Measurements from ENCODE around the gene CCDC183. TPM values are rescaled to one million over a fixed set of nuclear protein-coding genes. Genes with fewer than 3 reads are reported as not detected.
"Not testable (repeated sequence)": the region's sequence is repeated elsewhere in the genome, so short reads cannot be mapped to it uniquely, and the experiment has no call there.

Gene CCDC183
- total RNA-seq, 1 donor from 2014 or later = under 0.01 TPM

DNA sequence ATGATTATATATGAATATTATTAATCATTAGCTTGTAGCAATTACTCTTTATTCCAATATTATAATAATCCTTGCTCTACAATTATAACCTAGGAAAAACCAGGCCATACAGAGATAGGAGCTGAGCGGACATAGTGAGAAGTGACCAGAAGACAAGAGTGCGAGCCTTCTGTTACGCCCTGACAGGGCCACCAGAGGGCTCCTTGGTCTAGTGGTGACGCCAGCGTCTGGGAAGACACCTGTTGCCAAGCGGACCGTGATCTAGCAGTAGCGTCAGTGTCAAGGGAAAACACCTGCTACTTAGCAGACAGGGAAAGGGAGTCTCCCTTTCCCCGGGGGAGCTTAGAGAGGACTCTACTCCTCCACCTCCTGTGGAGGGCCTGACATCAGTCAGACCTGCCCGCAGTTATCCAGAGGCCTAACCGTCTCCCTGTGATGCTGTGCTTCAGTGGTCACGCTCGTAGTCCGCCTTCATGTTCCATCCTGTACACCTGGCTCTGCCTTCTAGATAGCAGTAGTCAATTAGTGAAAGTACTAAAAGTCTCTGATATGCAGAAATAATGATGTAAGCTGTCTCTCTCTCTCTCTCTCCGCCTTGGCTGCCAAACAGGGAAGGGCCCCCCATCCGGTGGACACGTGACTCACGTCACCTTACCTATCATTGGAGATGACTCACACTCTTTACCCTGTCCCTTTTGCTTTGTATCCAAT, 29.6 kb upstream of the CCDC183 start:
- not testable (repeated sequence) for H3K36me3 ChIP-seq (ENCODE audit: control insufficient read depth, insufficient read depth, low read length); H3K27me3 ChIP-seq (ENCODE audit: control insufficient read depth, insufficient read depth, low read length); FAIRE-seq; H3K4me3 ChIP-seq (ENCODE audit: low read depth, low read length)
- TF ChIP-seq, protein P1, sequence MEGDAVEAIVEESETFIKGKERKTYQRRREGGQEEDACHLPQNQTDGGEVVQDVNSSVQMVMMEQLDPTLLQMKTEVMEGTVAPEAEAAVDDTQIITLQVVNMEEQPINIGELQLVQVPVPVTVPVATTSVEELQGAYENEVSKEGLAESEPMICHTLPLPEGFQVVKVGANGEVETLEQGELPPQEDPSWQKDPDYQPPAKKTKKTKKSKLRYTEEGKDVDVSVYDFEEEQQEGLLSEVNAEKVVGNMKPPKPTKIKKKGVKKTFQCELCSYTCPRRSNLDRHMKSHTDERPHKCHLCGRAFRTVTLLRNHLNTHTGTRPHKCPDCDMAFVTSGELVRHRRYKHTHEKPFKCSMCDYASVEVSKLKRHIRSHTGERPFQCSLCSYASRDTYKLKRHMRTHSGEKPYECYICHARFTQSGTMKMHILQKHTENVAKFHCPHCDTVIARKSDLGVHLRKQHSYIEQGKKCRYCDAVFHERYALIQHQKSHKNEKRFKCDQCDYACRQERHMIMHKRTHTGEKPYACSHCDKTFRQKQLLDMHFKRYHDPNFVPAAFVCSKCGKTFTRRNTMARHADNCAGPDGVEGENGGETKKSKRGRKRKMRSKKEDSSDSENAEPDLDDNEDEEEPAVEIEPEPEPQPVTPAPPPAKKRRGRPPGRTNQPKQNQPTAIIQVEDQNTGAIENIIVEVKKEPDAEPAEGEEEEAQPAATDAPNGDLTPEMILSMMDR (IDR thresholded peaks at IDR 0.05; ENCODE audit: insufficient read depth, low read length, severe bottlenecking) = peak; percentile 37
- DNase-seq (ENCODE audit: low read depth) = peak; percentile 45

DNA sequence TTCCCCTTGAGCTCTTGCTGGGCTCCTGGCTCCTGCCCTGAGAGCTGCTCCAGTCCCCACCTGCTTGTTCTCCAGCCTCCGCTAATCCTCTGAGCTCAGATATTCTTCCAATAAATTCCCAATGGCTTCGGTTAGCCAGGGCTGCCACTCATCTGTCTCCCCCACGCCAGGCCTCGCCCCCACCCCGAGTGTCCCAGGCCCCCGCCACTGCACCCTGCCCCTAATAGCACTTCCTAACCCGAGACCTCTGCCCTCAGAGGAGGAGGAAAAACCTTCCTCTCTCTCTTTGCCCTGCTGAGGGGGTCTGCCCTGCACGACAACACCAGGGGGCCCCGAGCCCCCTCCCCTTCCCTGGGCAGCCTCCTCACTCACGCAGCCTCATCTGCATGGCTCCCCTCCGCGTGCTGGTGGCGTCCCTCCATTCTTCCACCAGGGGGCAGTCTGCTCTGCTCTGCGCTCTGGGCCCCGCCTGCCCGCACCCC, 26.4 kb upstream of the CCDC183 start:
- TF ChIP-seq, protein P1 (IDR thresholded peaks at IDR 0.05; ENCODE audit: insufficient read depth, low read length, severe bottlenecking) = peak; percentile 66
- FAIRE-seq = no peak
- peaks cover 6% of the 10 kb centered on the region for H3K27me3 ChIP-seq (ENCODE audit: control insufficient read depth, insufficient read depth, low read length)
- no peak for DNase-seq (ENCODE audit: low read depth)
- H3K36me3 ChIP-seq (ENCODE audit: control insufficient read depth, insufficient read depth, low read length) = no peaks in the 10 kb centered on the region
- H3K4me3 ChIP-seq (ENCODE audit: low read depth, low read length) = no peak overlapping the region

DNA sequence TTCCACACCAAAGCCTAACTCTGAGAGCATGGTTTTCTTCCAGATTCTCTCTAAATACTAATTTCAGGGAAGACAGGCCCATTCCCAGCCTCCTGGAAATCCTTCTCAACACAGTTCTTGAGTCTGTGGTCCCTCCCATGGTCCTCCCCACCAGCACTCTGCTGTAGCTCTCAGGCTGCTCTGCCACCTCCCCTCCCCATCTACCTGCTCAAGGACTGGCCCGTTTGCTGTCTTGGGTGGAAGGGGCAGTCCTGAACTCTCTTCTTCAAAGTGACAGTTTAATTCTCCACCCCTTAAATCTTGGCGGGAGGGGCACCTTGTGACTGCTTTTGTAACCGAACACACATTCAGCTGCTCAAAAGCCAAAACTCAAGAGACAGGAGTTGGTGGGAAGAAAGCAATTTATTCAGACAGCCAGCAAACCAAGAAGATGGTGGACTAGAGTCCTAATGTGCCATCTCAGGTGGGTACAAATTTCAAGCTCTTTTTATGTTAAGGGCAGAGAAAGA, 24.2 kb upstream of the CCDC183 start:
- DNase-seq (ENCODE audit: low read depth) (no peak), FAIRE-seq (no peak)
- H3K4me3 ChIP-seq (ENCODE audit: low read depth, low read length) = no peak overlapping the region
- peaks cover 6% of the 10 kb centered on the region for H3K27me3 ChIP-seq (ENCODE audit: control insufficient read depth, insufficient read depth, low read length)
- TF ChIP-seq, protein P1 (IDR thresholded peaks at IDR 0.05; ENCODE audit: insufficient read depth, low read length, severe bottlenecking) = no peak
- H3K36me3 ChIP-seq (ENCODE audit: control insufficient read depth, insufficient read depth, low read length) = no peaks in the 10 kb centered on the region

DNA sequence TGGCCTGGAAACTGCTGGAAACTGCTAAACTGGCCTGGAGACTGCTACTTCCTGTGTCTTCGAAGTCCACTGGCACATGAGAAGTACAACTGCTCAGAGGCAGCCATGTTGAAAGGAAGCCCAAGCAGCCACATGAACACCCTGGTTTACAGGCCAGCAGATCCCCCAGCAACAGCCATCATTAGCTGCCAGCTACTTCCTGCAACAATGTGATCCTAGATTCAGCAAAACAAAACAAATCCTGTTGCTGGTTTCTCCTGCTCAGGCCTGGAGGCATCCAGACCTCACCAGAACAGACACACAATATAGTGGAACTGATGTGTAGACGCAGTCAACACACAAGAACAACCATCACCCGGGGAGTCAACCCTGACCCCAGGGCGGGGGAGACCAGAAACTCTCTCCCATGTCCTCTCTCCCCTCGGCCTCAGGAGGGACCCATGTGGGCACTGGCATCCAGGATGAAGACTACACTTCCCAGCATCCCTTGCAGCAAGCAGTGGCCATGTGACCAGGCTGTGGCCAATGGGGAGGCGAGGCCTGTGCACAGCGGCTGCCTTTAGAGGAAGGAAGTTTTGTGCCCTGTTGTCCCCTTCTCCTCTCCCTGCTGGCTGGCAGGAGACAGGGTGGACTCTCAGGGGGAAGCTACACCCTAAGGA, 22.6 kb upstream of the CCDC183 start:
- no peak for FAIRE-seq
- TF ChIP-seq, protein P1 (IDR thresholded peaks at IDR 0.05; ENCODE audit: insufficient read depth, low read length, severe bottlenecking) = no peak
- DNase-seq (ENCODE audit: low read depth) = no peak
- no peak overlapping the region for H3K4me3 ChIP-seq (ENCODE audit: low read depth, low read length)
- peaks cover 5% of the 10 kb centered on the region for H3K27me3 ChIP-seq (ENCODE audit: control insufficient read depth, insufficient read depth, low read length)
- no peaks in the 10 kb centered on the region for H3K36me3 ChIP-seq (ENCODE audit: control insufficient read depth, insufficient read depth, low read length)

DNA sequence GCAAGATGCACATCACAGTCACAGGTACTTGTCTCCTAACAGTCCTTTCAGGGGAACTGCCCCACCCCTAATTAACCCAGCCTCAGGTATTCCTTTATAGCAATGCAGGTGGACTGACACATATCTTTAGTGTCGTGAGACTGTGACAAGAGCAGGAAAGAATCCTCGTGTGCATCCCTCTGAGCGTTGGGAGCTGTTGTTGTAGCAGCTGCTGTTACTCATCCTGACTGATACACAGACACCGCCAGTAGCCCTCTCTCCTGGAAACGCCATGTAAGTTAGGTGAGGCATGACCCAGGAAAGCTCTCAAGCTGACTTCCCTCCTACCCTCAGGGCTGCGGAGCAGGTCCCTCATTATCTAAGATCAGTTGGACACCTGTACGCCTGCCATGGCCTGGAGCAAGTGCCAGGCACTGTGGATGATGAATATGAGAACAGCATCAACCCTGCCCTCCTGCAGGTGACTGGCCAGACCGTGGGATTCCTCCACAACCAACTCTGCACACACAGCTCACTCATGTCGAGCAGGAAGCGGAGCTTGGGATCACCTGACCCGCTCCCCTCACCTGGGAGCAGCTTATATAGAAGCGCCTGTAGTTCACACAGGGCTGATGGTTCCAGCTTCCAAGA, 21.6 kb upstream of the CCDC183 start:
- no peak for FAIRE-seq
- H3K4me3 ChIP-seq (ENCODE audit: low read depth, low read length) = no peak overlapping the region
- DNase-seq (ENCODE audit: low read depth) = no peak
- H3K27me3 ChIP-seq (ENCODE audit: control insufficient read depth, insufficient read depth, low read length) = peaks cover 5% of the 10 kb centered on the region
- TF ChIP-seq, protein P1 (IDR thresholded peaks at IDR 0.05; ENCODE audit: insufficient read depth, low read length, severe bottlenecking) = no peak
- H3K36me3 ChIP-seq (ENCODE audit: control insufficient read depth, insufficient read depth, low read length) = no peaks in the 10 kb centered on the region
